Measurements from ENCODE around the gene CXADR. TPM values are rescaled to one million over a fixed set of nuclear protein-coding genes. Genes with fewer than 3 reads are reported as not detected.
"Not testable (repeated sequence)": the region's sequence is repeated elsewhere in the genome, so short reads cannot be mapped to it uniquely, and the experiment has no call there.

Gene CXADR
- total RNA-seq, 4 donors from 2014 or later = 5.0 to 198 (median 106) TPM

DNA sequence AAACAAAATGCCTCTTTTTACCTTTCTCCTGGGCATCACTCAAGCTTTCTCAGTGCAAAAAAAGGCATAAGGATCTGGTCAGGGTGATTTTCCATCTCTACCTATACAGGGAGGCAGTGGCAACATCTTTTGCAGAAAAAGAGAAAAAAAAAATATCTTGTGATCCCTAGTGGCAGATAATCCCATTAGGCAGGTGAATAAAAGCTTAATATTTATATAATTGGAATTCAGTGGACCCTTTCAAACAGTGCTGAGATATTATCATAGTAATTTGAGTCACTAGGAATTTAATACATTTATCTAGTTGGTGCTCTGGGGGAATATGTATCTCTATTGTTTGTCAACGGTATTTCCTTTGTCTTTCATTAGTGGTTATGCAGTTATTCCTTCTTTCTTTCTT is 29.9 kb upstream of the CXADR start:
- Histone ChIP-seq H3K27me3 (no peaks in the 10 kb centered on the region), H3K9me3 (no peaks in the 10 kb centered on the region), H3K4me3 (no peak overlapping the region), H3K4me1 (peaks cover 0 to 5% (median 0%) of the 10 kb centered on the region in 4 donors), H3K27ac (no peak overlapping the region), H3K36me3 (no peaks in the 10 kb centered on the region)
- no peak for TF ChIP-seq POLR2A (IDR thresholded peaks at IDR 0.05)
- TF ChIP-seq, protein P1, sequence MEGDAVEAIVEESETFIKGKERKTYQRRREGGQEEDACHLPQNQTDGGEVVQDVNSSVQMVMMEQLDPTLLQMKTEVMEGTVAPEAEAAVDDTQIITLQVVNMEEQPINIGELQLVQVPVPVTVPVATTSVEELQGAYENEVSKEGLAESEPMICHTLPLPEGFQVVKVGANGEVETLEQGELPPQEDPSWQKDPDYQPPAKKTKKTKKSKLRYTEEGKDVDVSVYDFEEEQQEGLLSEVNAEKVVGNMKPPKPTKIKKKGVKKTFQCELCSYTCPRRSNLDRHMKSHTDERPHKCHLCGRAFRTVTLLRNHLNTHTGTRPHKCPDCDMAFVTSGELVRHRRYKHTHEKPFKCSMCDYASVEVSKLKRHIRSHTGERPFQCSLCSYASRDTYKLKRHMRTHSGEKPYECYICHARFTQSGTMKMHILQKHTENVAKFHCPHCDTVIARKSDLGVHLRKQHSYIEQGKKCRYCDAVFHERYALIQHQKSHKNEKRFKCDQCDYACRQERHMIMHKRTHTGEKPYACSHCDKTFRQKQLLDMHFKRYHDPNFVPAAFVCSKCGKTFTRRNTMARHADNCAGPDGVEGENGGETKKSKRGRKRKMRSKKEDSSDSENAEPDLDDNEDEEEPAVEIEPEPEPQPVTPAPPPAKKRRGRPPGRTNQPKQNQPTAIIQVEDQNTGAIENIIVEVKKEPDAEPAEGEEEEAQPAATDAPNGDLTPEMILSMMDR (IDR thresholded peaks at IDR 0.05) = no peak
- DNase-seq = no peak

DNA sequence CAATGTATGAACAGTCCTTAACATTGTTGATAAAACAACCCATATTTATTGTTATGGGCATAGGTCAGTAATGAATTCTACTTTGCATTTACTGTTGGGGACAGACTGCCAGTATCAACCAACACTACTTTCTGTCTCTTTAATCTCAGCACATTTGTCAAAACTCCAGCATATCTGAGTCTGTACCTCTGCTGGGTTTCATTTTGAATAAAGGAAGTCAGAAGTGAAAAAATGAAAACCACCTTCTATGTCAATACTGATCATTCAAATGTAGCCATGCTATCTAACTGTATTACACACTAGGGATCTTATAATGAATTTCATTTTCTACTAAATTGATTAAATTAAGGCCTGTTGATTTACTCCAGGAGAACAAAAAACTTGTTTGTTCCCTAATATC is 24.2 kb upstream of the CXADR start:
- Histone ChIP-seq H3K27me3 (no peaks in the 10 kb centered on the region), H3K27ac (no peak overlapping the region), H3K36me3 (no peaks in the 10 kb centered on the region), H3K9me3 (no peaks in the 10 kb centered on the region), H3K4me1 (peaks cover 0 to 5% (median 0%) of the 10 kb centered on the region in 4 donors), H3K4me3 (no peak overlapping the region)
- no peak for DNase-seq
- TF ChIP-seq, protein P1 (IDR thresholded peaks at IDR 0.05) = no peak
- no peak for TF ChIP-seq POLR2A (IDR thresholded peaks at IDR 0.05)

DNA sequence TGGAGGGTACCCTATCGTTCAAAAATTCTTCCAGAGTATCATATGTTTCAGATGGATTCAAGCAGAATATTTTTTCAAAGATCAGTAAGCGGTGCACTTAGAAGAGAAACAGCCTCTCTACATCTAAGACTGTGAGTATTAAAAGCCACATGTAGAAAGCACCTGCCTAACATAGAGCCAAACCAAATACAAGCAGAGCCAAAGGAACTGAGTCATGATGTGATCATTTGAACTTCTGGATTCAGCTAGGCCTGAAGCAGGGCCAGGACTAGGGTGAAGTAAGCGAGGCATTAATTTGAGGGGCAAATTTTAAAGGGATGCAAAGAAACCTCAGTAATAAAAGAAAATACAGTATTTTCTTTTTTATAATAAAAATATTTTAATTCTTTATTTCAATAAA is 23.3 kb upstream of the CXADR start:
- H3K27me3 ChIP-seq, H3K9me3 ChIP-seq, H3K27ac ChIP-seq, DNase-seq, H3K4me1 ChIP-seq, H3K36me3 ChIP-seq, H3K4me3 ChIP-seq: not testable (repeated sequence)

DNA sequence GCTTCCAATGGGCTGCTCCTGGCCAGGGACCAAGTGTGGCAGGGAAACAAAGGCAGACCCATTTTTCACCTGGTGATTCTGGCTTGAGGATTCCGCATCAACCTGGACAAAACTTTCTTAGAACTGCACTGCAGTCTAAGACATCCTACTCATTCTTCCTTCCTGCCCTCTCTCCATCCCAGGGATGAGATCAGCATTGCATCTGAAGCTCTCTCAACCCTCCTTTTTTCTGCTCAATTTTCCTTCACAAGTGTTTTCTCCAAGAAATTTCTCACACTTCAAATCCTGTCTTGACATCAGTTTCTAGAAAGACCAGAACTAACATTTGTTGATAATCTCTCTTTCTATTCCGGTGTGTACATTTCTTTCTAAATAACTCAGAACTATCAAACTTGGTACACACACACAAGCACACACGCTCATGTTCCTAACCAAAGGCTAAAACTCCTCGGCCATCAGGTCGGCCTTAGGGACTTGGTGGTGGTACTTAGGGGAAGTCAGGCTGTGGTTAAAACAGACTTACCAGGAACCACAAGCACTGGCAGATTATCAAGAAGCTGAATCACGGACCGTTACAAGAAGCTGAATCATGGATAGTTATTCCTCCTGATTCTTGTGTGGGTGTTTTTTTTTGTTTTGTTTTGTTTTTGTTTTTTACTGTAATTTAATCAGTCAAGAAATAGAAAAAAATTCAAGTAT is 21.0 kb upstream of the CXADR start:
- Histone ChIP-seq H3K4me1 (no peaks in the 10 kb centered on the region), H3K9me3 (no peaks in the 10 kb centered on the region), H3K36me3 (no peaks in the 10 kb centered on the region), H3K27me3 (no peaks in the 10 kb centered on the region), H3K4me3 (no peak overlapping the region), H3K27ac (no peak overlapping the region)
- TF ChIP-seq, protein P1 (IDR thresholded peaks at IDR 0.05) = no peak
- no peak for TF ChIP-seq POLR2A (IDR thresholded peaks at IDR 0.05)
- DNase-seq = no peak

DNA sequence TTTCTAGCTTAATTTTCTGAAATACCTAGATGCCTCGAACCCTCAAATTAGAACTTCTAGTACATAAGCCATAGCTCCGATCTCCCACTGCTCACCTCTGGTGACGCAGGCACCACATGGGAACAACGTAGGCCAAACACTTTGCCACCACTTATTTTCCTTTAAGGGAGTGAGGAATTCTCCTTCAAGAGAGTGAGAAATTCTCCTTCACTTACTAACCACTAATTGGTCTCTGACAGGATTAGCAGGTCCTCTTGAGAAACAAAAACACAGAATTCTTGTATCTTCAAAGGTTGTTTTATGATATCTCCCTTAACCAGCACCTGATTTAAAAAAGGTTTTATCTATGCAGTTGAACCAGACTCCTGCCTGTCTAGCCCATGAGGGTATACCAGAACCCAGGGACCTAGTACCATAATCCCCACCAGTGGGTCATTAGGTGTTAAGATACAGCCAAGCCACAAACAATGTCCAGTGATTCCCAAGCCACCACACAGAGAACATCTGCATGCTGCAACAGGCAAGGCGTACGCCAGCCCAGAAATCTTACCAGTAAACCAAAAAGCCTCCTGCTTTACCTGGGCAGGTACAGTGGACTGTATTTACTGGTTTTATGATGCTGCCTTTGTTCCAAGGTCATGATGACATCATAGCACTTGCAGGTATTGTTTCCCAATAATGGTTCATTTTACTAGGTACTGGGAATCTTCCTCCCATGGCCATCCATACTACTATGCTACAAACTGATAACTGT is 20.3 kb upstream of the CXADR start:
- no peak overlapping the region for H3K27ac ChIP-seq
- H3K27me3 ChIP-seq = no peaks in the 10 kb centered on the region
- no peaks in the 10 kb centered on the region for H3K4me1 ChIP-seq
- no peaks in the 10 kb centered on the region for H3K36me3 ChIP-seq
- H3K9me3 ChIP-seq = no peaks in the 10 kb centered on the region
- no peak for DNase-seq
- no peak overlapping the region for H3K4me3 ChIP-seq
- TF ChIP-seq, protein P1 (IDR thresholded peaks at IDR 0.05) = no peak
- no peak for TF ChIP-seq POLR2A (IDR thresholded peaks at IDR 0.05)

DNA sequence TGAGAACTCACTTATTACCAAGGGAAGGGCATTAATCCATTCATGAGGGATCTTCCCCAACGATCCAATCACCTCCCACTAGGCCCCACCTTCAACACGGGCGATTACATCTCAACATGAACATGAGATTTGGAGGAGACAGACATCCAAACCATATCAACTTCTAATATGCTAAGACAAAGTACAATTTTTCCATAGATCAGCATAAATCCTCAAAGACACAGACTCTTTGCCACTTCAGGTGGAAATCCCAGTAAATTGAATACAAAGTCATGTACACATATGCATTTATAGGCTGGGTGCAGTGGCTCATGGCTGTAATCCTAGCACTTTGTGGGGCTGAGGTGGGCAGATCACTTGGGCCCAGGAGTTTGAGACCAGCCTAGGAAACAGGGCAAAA is 18.8 kb upstream of the CXADR start:
- H3K4me1 ChIP-seq = no peaks in the 10 kb centered on the region
- no peak overlapping the region for H3K4me3 ChIP-seq
- TF ChIP-seq POLR2A (IDR thresholded peaks at IDR 0.05) = no peak
- H3K36me3 ChIP-seq = no peaks in the 10 kb centered on the region
- no peaks in the 10 kb centered on the region for H3K27me3 ChIP-seq
- no peaks in the 10 kb centered on the region for H3K9me3 ChIP-seq
- H3K27ac ChIP-seq = no peak overlapping the region
- DNase-seq = no peak
